GM06990 (cell line): ENCODE data around the gene ELP4.

Experiments
- DNase-seq: peaks from one replicate; pipeline ENCODE4 v3.0.0-alpha.2; 2011; ENCODE audit not compliant: insufficient read length; ENCODE audit errors: extremely low read depth
- H3K27me3 ChIP-seq: replicated peaks from 2 replicates; pipeline ENCODE4 v1.6.0; 2011; ENCODE audit warnings: low read length; ENCODE audit not compliant: control insufficient read depth, insufficient read depth
- H3K36me3 ChIP-seq: 2 replicates; pipeline ENCODE4 v1.5.1; 2011; ENCODE audit warnings: low read length; ENCODE audit not compliant: control insufficient read depth, insufficient read depth
- H3K4me3 ChIP-seq: replicated peaks from 2 replicates; pipeline ENCODE4 v1.5.1; 2011; ENCODE audit warnings: low read depth, mild to moderate bottlenecking, control low read depth, low read length
- TF ChIP-seq, protein P1 (sequence below): IDR thresholded peaks from 2 replicates; pipeline ENCODE4 v1.5.1; 2011; ENCODE audit warnings: low read length, control low read depth, mild to moderate bottlenecking, inconsistent platforms; ENCODE audit not compliant: insufficient read depth, poor library complexity, severe bottlenecking

ELP4 gene

DNA sequence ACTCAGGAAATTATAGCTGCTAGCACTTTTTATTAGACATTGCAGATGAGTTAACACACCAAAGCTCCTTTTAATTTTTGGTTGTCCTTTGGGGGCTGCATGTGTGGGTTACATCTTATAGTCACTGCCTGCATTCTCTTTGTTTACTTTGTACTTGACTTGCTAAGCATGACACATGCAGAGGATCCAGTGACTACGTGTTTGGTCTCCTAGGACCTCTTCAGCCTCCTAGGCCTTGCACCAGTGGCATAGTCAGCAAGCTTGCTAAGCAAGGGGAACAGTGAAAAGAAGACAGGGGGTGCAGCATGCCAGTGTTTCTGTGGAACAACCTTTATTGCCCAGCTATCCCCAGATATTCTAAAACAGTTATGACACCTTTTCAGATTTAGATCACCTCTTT lies 193.4 kb downstream of the ELP4 start:
- H3K27me3 ChIP-seq, result no peaks in the 10 kb centered on the region
- DNase-seq, result no peak
- no peak overlapping the region for H3K4me3 ChIP-seq
- TF ChIP-seq, protein P1, sequence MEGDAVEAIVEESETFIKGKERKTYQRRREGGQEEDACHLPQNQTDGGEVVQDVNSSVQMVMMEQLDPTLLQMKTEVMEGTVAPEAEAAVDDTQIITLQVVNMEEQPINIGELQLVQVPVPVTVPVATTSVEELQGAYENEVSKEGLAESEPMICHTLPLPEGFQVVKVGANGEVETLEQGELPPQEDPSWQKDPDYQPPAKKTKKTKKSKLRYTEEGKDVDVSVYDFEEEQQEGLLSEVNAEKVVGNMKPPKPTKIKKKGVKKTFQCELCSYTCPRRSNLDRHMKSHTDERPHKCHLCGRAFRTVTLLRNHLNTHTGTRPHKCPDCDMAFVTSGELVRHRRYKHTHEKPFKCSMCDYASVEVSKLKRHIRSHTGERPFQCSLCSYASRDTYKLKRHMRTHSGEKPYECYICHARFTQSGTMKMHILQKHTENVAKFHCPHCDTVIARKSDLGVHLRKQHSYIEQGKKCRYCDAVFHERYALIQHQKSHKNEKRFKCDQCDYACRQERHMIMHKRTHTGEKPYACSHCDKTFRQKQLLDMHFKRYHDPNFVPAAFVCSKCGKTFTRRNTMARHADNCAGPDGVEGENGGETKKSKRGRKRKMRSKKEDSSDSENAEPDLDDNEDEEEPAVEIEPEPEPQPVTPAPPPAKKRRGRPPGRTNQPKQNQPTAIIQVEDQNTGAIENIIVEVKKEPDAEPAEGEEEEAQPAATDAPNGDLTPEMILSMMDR, result no peak
- H3K36me3 ChIP-seq, result no peaks in the 10 kb centered on the region

DNA sequence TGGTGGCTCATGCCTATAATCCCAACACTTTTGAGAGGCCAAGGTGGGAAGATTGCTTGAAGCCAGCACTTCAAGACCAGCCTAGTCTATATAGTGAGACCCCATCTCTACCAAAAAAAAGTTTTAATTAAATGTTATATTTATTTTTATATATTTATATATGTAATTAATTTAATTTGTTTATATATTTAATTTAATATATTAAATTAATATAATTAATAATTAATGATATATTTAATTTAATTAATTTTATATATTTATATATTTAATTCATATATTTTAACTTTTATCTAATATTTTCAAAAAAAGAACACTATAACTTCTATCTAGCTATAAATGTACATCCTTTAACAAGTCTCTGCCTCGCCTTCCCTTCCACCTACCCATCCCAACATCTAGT lies 196.8 kb downstream of the ELP4 start:
- Histone ChIP-seq H3K36me3 (no peaks in the 10 kb centered on the region), H3K4me3 (no peak overlapping the region), H3K27me3 (no peaks in the 10 kb centered on the region)
- TF ChIP-seq, protein P1, result no peak
- DNase-seq, result no peak

DNA sequence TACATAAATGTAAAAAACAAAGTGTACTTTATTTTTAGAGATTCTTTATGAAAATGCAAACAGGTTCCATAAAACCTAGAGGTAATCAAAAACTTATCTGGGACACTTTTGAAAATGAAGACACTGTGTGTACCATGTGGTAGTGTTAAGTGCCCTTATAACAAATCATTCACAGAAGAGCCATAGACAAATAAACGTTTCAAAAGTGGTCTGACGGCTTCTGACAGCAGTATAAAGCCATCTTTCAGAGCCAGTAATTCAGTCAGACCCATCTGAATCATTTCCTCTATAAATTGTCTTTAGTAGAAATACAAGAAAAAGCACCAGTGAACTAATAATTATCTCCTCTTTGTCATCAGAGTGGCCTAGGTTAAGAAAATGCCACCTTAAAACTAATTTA lies 201.6 kb downstream of the ELP4 start:
- no peaks in the 10 kb centered on the region for H3K36me3 ChIP-seq
- no peak for DNase-seq
- no peak overlapping the region for H3K4me3 ChIP-seq
- TF ChIP-seq, protein P1, result no peak
- no peaks in the 10 kb centered on the region for H3K27me3 ChIP-seq

DNA sequence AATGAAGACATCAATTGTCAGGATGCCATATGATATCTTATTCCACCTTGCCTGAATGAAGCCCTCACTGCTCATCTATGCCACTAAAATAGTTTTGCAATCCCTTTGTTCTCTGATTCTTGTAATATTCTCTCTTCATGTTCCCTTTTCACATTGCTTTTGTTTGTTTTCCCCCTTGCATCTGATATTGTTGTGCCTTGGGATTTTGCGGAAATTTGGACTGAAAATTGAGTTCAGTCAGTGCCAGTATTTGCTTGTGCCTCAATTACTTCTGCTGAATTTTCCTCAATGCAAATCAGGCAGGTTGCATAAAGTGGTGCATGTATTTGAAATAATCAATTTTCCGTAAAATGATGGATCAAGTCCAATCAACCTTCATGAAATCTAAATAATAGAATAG lies 203.3 kb downstream of the ELP4 start:
- no peaks in the 10 kb centered on the region for H3K36me3 ChIP-seq
- TF ChIP-seq, protein P1, result no peak
- no peaks in the 10 kb centered on the region for H3K27me3 ChIP-seq
- DNase-seq, result no peak
- no peak overlapping the region for H3K4me3 ChIP-seq

DNA sequence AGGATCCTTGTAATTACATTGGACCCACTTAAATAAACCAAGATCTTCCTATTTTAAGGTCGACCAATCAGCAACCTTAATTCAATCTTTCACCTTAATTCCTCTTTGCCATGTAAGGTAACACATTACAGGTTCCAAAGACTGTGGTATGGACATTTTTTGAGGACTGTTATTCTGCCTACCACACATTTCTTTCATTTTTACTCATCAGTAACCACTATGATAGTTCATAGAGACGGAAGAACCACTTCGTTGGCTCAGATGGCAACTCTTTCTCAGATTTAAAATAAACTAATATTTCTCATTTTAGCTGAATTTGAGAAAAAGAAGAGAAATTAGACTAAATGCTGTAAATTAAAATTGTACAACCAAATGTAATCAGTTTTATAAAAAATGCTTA lies 205.3 kb downstream of the ELP4 start:
- Histone ChIP-seq H3K36me3 (no peaks in the 10 kb centered on the region), H3K27me3 (no peaks in the 10 kb centered on the region), H3K4me3 (no peak overlapping the region)
- TF ChIP-seq, protein P1, result no peak
- DNase-seq, result no peak

DNA sequence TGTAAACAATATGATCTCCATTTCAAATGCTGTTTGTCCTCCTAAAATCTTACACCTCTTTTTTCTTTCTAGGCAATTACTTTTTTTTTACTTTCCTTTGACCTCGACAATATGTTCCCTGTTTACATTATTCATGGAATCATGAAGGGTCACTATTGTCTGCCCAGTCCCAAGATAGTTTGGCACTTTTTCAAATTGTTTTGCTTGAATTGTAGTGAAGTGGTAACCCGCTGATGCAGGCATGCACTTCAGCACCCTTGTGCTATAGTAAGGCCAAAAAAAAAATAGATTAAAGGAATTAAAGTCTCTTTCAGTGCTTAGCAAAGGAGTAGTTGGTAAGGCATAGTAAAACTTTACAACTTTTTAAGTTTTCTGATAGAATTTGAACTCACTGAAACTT lies 210.7 kb downstream of the ELP4 start:
- DNase-seq, result no peak
- TF ChIP-seq, protein P1, result no peak
- H3K36me3 ChIP-seq, result no peaks in the 10 kb centered on the region; the same call in 1 of the 2 replicates
- H3K27me3 ChIP-seq, result no peaks in the 10 kb centered on the region
- no peak overlapping the region for H3K4me3 ChIP-seq
